HCT116 (cell line): ENCODE measurements around the gene SPINK5. TPM values are rescaled to one million over a fixed set of nuclear protein-coding genes. Genes with fewer than 3 reads are reported as not detected.

Source experiments
- ATAC-seq: fragments of 200-7000 bp; cut with Tn5 transposase; 2 replicates; pipeline ENCODE4 v1.9.1; 2020; ENCODE audit warnings: mild to moderate bottlenecking, moderate library complexity
- BruUV-seq: library from RNA; stranded (reverse); fragments of 400-500 nt; replicated peaks from 2 replicates; lab custom pipeline; 2021; lab: Mats Ljungman, UMichigan
- CTCF ChIA-PET: fragments of 300-600 bp; sonication (Branson Sonifier 250); formaldehyde crosslinking; loops from one replicate; lab custom pipeline; 2021; ENCODE audit warnings: antibody characterized with exemption; lab: Charles Lee
- POLR2A ChIA-PET: fragments of 300-600, 350-600 bp; sonication (Branson Sonifier 250); formaldehyde crosslinking; loops from one replicate; lab custom pipeline; 2021; ENCODE audit warnings: antibody characterized with exemption; lab: Charles Lee
- RAD21 ChIA-PET, 2 experiments: fragments of 300-600 bp; sonication (Branson Sonifier 250); formaldehyde crosslinking; loops; one replicate each; lab custom pipeline; 2023; ENCODE audit warnings: low total read pairs in 2 of 2; ENCODE audit not compliant: uncharacterized antibody in 2 of 2, unreplicated experiment in 2 of 2, low non-redundant PET in 1 of 2; lab: Charles Lee
- DNase-seq: peaks from one replicate; pipeline ENCODE4 v3.0.0-alpha.2; 2010; ENCODE audit warnings: low read depth, low spot score
- H2AFZ ChIP-seq: fragments of 200-600 bp; shearing (Covaris generic), sonication (generic); 2 replicates; pipeline ENCODE4 v1.6.1; 2017; ENCODE audit warnings: low read depth, mixed run types, mixed read lengths, antibody characterized with exemption, low read length; ENCODE audit not compliant: poor library complexity, severe bottlenecking
- H3K27ac ChIP-seq: 2 replicates; pipeline ENCODE4 v1.5.1; 2012; ENCODE audit warnings: low read depth, low read length
- H3K27me3 ChIP-seq: fragments of 200-600 bp; sonication (generic); 2 replicates; pipeline ENCODE4 v1.6.1; 2016; ENCODE audit warnings: mixed run types, low read length, mixed read lengths; ENCODE audit not compliant: insufficient read depth
- H3K36me3 ChIP-seq, 2 experiments: fragments of 200-500 bp in 1 of 2; fragments of 200-600 bp in 1 of 2; sonication (Bioruptor generic) in 1 of 2; sonication (generic) in 1 of 2; 2 replicates each; pipeline versions ENCODE4 v1.5.1 to v1.6.1; 2014 to 2016; ENCODE audit warnings: low read length in 2 of 2, inconsistent platforms in 1 of 2, mixed read lengths in 1 of 2, mixed run types in 1 of 2; ENCODE audit not compliant: insufficient read depth in 2 of 2, control insufficient read depth in 1 of 2
- H3K4me1 ChIP-seq, 2 experiments: fragments of 200-600 bp in 1 of 2; sonication (generic) in 1 of 2; 2 replicates each; pipeline versions ENCODE4 v1.5.1 to v1.6.1; 2012 to 2017; ENCODE audit warnings: low read length in 2 of 2, inconsistent platforms in 1 of 2, mild to moderate bottlenecking in 1 of 2, mixed read lengths in 1 of 2, mixed run types in 1 of 2, moderate library complexity in 1 of 2; ENCODE audit not compliant: insufficient read depth in 2 of 2, control insufficient read depth in 1 of 2
- H3K4me2 ChIP-seq: fragments of 200-600 bp; sonication (generic); 2 replicates; pipeline ENCODE4 v1.6.1; 2017; ENCODE audit warnings: mixed run types, low read length, mixed read lengths
- H3K4me3 ChIP-seq, 2 experiments: fragments of 200-600 bp in 1 of 2; sonication (generic) in 1 of 2; replicated peaks in 1 of 2; 2 replicates each; pipeline ENCODE4 v1.5.1; 2011 to 2016; ENCODE audit warnings: low read length in 2 of 2, control low read depth in 1 of 2, low read depth in 1 of 2, mild to moderate bottlenecking in 1 of 2, mixed read lengths in 1 of 2, mixed run types in 1 of 2
- H3K79me2 ChIP-seq: fragments of 200-600 bp; sonication (generic); 2 replicates; pipeline ENCODE4 v1.6.1; 2017; ENCODE audit warnings: mild to moderate bottlenecking, mixed run types, low read length, moderate library complexity, mixed read lengths; ENCODE audit not compliant: insufficient read depth
- H3K9ac ChIP-seq: fragments of 200-600 bp; sonication (generic); 2 replicates; pipeline ENCODE4 v1.6.1; 2016; ENCODE audit warnings: low read length, mixed read lengths
- H3K9me2 ChIP-seq: fragments of 200-600 bp; sonication (generic), shearing (Covaris generic); 2 replicates; pipeline ENCODE4 v1.6.1; 2017; ENCODE audit warnings: mixed run types, mild to moderate bottlenecking, moderate library complexity; ENCODE audit not compliant: insufficient read depth
- H3K9me3 ChIP-seq, 2 experiments: fragments of 200-500 bp in 1 of 2; fragments of 200-600 bp in 1 of 2; sonication (Bioruptor generic) in 1 of 2; sonication (generic) in 1 of 2; 2 replicates each; pipeline ENCODE4 v1.6.1; 2014 to 2017; ENCODE audit warnings: low read length in 2 of 2, mixed read lengths in 2 of 2, inconsistent platforms in 1 of 2, low read depth in 1 of 2, mild to moderate bottlenecking in 1 of 2, mixed run types in 1 of 2, moderate library complexity in 1 of 2; ENCODE audit not compliant: control insufficient read depth in 1 of 2, insufficient read depth in 1 of 2
- H4K20me1 ChIP-seq: fragments of 200-600 bp; sonication (generic), shearing (Covaris generic); 2 replicates; pipeline ENCODE4 v1.6.1; 2017; ENCODE audit warnings: mixed run types, mild to moderate bottlenecking, moderate library complexity; ENCODE audit not compliant: insufficient read depth
- ATF3 ChIP-seq: IDR thresholded peaks from 2 replicates; pipeline ENCODE4 v1.6.1; 2012
- CBX3 ChIP-seq: IDR thresholded peaks from 2 replicates; pipeline ENCODE4 v1.6.1; 2012; ENCODE audit warnings: low read depth
- CEBPB ChIP-seq: IDR thresholded peaks from 2 replicates; pipeline ENCODE4 v1.6.1; 2012; ENCODE audit warnings: low read depth
- EGR1 ChIP-seq: IDR thresholded peaks from 2 replicates; pipeline ENCODE4 v1.6.1; 2012; ENCODE audit warnings: low read depth
- EZH2 ChIP-seq: fragments of 200-600 bp; sonication (generic); IDR thresholded peaks from 2 replicates; pipeline ENCODE4 v1.6.1; 2017; ENCODE audit warnings: antibody characterized with exemption, mixed run types
- POLR2AphosphoS5 ChIP-seq: IDR thresholded peaks from 2 replicates; pipeline ENCODE4 v1.6.1; 2011; ENCODE audit warnings: mild to moderate bottlenecking, low read depth, low read length, moderate library complexity
- RAD21 ChIP-seq: IDR thresholded peaks from 2 replicates; pipeline ENCODE4 v1.6.1; 2012; ENCODE audit warnings: low read depth, mild to moderate bottlenecking
- SP1 ChIP-seq: IDR thresholded peaks from 2 replicates; pipeline ENCODE4 v1.6.1; 2012; ENCODE audit warnings: low read depth
- SRF ChIP-seq: IDR thresholded peaks from 2 replicates; pipeline ENCODE4 v1.6.1; 2012; ENCODE audit warnings: low read depth
- TCF7L2 ChIP-seq: IDR thresholded peaks from 2 replicates; pipeline ENCODE4 v1.7.0; 2011; ENCODE audit warnings: borderline replicate concordance, inconsistent platforms; ENCODE audit not compliant: insufficient read depth, insufficient read length; ENCODE audit errors: extremely low read depth
- ZFX ChIP-seq: fragments of 450-650 bp; IDR thresholded peaks from 2 replicates; pipeline ENCODE4 v1.6.1; 2017
- ZNF274 ChIP-seq: fragments of 200-500 bp; sonication (Bioruptor generic); IDR thresholded peaks from 2 replicates; pipeline ENCODE4 v1.6.1; 2014; ENCODE audit warnings: mild to moderate bottlenecking, low read depth, low read length, inconsistent platforms
- intact Hi-C: fragments of 100-400 bp; cut with micrococcal nuclease; formaldehyde crosslinking; loops from 2 replicates; pipeline ENCODE4 v1.10.0; 2022
- total RNA-seq: library from RNA; stranded (reverse); gene quantifications from one replicate; pipeline ENCODE4 v1.2.1, GENCODE V29; 2021; ENCODE audit not compliant: unreplicated experiment
- TF ChIP-seq, protein P1 (sequence below): IDR thresholded peaks from 2 replicates; pipeline ENCODE4 v1.6.1; 2012

The SPINK5 gene
- total RNA-seq, 1 experiment from 2014 or later, result not detected

GRCh38 chr5:148166550-148167283, 102.9 kb downstream of the SPINK5 start:
- intact Hi-C loops, result no loop called here
- no peaks in the 10 kb centered on the region for H3K9me2 ChIP-seq
- no peaks in the 10 kb centered on the region for H3K36me3 ChIP-seq
- 0 out of 2 replicates have a peak, but pooled peaks cover 6% of the 10 kb centered on the region for H3K27me3 ChIP-seq
- POLR2A ChIA-PET, result no interaction called here
- H2AFZ ChIP-seq, result no peak overlapping the region
- CTCF ChIA-PET, result no interaction called here
- H4K20me1 ChIP-seq, result no peaks in the 10 kb centered on the region; the same call in 1 of the 2 replicates
- ATAC-seq (no peak), DNase-seq (no peak)
- no peak overlapping the region for H3K4me3 ChIP-seq
- RAD21 ChIA-PET, result no interaction called here
- H3K27ac ChIP-seq, result no peak overlapping the region
- no TSS peak for BruUV-seq
- H3K4me1 ChIP-seq, result no peaks in the 10 kb centered on the region
- no peaks in the 10 kb centered on the region for H3K79me2 ChIP-seq
- no peak overlapping the region for H3K9ac ChIP-seq
- H3K4me2 ChIP-seq, result no peak overlapping the region
- H3K9me3 ChIP-seq, result no peaks in the 10 kb centered on the region
- no peak for TF ChIP-seq TCF7L2
- TF ChIP-seq RAD21, result no peak
- TF ChIP-seq ZFX, result no peak
- TF ChIP-seq POLR2AphosphoS5, result no peak
- no peak for TF ChIP-seq SP1
- no peak for TF ChIP-seq CEBPB
- TF ChIP-seq SRF, result no peak
- TF ChIP-seq, protein P1, sequence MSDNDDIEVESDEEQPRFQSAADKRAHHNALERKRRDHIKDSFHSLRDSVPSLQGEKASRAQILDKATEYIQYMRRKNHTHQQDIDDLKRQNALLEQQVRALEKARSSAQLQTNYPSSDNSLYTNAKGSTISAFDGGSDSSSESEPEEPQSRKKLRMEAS, result no peak
- no peak for TF ChIP-seq ZNF274
- TF ChIP-seq ATF3, result no peak
- no peak for TF ChIP-seq CBX3
- TF ChIP-seq EGR1, result no peak
- no peak for TF ChIP-seq EZH2
